Neuronal stem cell (in vitro differentiated cells): ENCODE measurements around the gene FGD3.

Source experiments
- DNase-seq: peaks from one replicate; pipeline ENCODE4 v3.0.0-alpha.2; 2013; ENCODE audit warnings: low spot score
- H2AFZ ChIP-seq: one replicate; pipeline ENCODE4 v1.6.1; 2013; ENCODE audit warnings: mild to moderate bottlenecking, low read length, inconsistent platforms
- H2AK5ac ChIP-seq: 2 replicates; pipeline ENCODE4 v1.6.1; 2013; ENCODE audit warnings: low read depth, mild to moderate bottlenecking, inconsistent platforms, low read length, moderate library complexity, mixed read lengths
- H2BK120ac ChIP-seq: 2 replicates; pipeline ENCODE4 v1.6.1; 2013; ENCODE audit warnings: low read depth, mild to moderate bottlenecking, inconsistent platforms, low read length, moderate library complexity, mixed read lengths
- H2BK12ac ChIP-seq: one replicate; pipeline ENCODE4 v1.6.1; 2013; ENCODE audit warnings: low read length, inconsistent platforms
- H2BK15ac ChIP-seq: 2 replicates; pipeline ENCODE4 v1.6.1; 2013; ENCODE audit warnings: mild to moderate bottlenecking, low read length, inconsistent platforms, mixed read lengths
- H2BK5ac ChIP-seq: one replicate; pipeline ENCODE4 v1.6.1; 2013; ENCODE audit warnings: inconsistent platforms, mild to moderate bottlenecking, low read length, moderate library complexity
- H3K14ac ChIP-seq: one replicate; pipeline ENCODE4 v1.6.1; 2013; ENCODE audit warnings: low read length, inconsistent platforms
- H3K18ac ChIP-seq: 2 replicates; pipeline ENCODE4 v1.6.1; 2013; ENCODE audit warnings: low read length, inconsistent platforms
- H3K23ac ChIP-seq: 2 replicates; pipeline ENCODE4 v1.6.1; 2013; ENCODE audit warnings: low read depth, mild to moderate bottlenecking, mixed read lengths, low read length, inconsistent platforms; ENCODE audit not compliant: poor library complexity
- H3K27ac ChIP-seq: replicated peaks from 3 replicates; pipeline ENCODE4 v1.5.1; 2013; ENCODE audit warnings: low read length, inconsistent platforms
- H3K27me3 ChIP-seq, 3 experiments: 2 replicates each; pipeline ENCODE4 v1.6.1; 2013; ENCODE audit warnings: low read length in 3 of 3, mild to moderate bottlenecking in 2 of 3, inconsistent platforms in 1 of 3, low read depth in 1 of 3, mixed read lengths in 1 of 3, moderate library complexity in 1 of 3; ENCODE audit not compliant: control insufficient read depth in 3 of 3, insufficient read depth in 3 of 3
- H3K36me3 ChIP-seq, 2 donors: replicated peaks in 1 of 2; 2 replicates each; pipeline ENCODE4 v1.6.1; 2013; ENCODE audit warnings: low read length in 2 of 2; ENCODE audit not compliant: control insufficient read depth in 2 of 2, insufficient read depth in 2 of 2
- H3K4ac ChIP-seq: 2 replicates; pipeline ENCODE4 v1.6.1; 2013; ENCODE audit warnings: inconsistent platforms, mild to moderate bottlenecking, low read length, moderate library complexity
- H3K4me1 ChIP-seq, 2 donors: 1 replicate in 1 of 2; 2 replicates in 1 of 2; pipeline ENCODE4 v1.6.1; 2013; ENCODE audit warnings: low read length in 2 of 2, low read depth in 1 of 2; ENCODE audit not compliant: control insufficient read depth in 2 of 2, insufficient read depth in 1 of 2
- H3K4me2 ChIP-seq: one replicate; pipeline ENCODE4 v1.6.1; 2013; ENCODE audit warnings: mild to moderate bottlenecking, low read length, inconsistent platforms; ENCODE audit not compliant: insufficient read depth, poor library complexity, severe bottlenecking
- H3K4me3 ChIP-seq, 2 donors: 2 replicates each; pipeline ENCODE4 v1.5.1; 2013; ENCODE audit warnings: low read length in 2 of 2, mild to moderate bottlenecking in 2 of 2, inconsistent platforms in 1 of 2, moderate library complexity in 1 of 2
- H3K79me1 ChIP-seq: one replicate; pipeline ENCODE4 v1.6.1; 2013; ENCODE audit warnings: low read depth, mild to moderate bottlenecking, inconsistent platforms, low read length, moderate library complexity
- H3K9ac ChIP-seq: one replicate; pipeline ENCODE4 v1.6.1; 2013; ENCODE audit warnings: mild to moderate bottlenecking, low read depth, low read length, inconsistent platforms; ENCODE audit not compliant: poor library complexity
- H3K9me3 ChIP-seq, 2 donors: replicated peaks in 1 of 2; 2 replicates each; pipeline versions ENCODE3 to v1.6.1; 2013; ENCODE audit warnings: low read length in 2 of 2, mild to moderate bottlenecking in 2 of 2, inconsistent platforms in 1 of 2, low read depth in 1 of 2, mixed read lengths in 1 of 2, moderate library complexity in 1 of 2; ENCODE audit not compliant: control insufficient read depth in 2 of 2, insufficient read depth in 1 of 2
- H4K8ac ChIP-seq: one replicate; pipeline ENCODE4 v1.6.1; 2013; ENCODE audit warnings: low read depth, mild to moderate bottlenecking, inconsistent platforms, low read length, moderate library complexity
- H4K91ac ChIP-seq: one replicate; pipeline ENCODE4 v1.6.1; 2013; ENCODE audit warnings: low read length, low read depth, mild to moderate bottlenecking, inconsistent platforms; ENCODE audit not compliant: poor library complexity
- WGBS, 2 donors: extraction: QIAGEN DNeasy Blood & Tissue Kit; methylation state at CpG; one replicate each; pipeline ENCODE4 v1.1.7; 2013; ENCODE audit warnings: missing lambda C conversion rate in 2 of 2, mixed read lengths in 1 of 2; ENCODE audit not compliant: insufficient read length in 2 of 2, insufficient replicate concordance in 1 of 2; ENCODE audit errors: extremely low coverage in 2 of 2; 5-methylcytosine and 5-hydroxymethylcytosine counted together

Gene FGD3

GRCh38 chr9:93020771-93021670 lies 73.7 kb downstream of the FGD3 start:
- Histone ChIP-seq H3K23ac (peak overlapping the region; percentile 6), H3K4me3 (peak overlapping the region in 1 of 2 donors; percentile 23), H3K79me1 (no peaks in the 10 kb centered on the region), H3K4me1 (peaks cover 0 to 12% of the 10 kb centered on the region in 2 donors), H3K4me2 (no peak overlapping the region), H3K9me3 (no peaks in the 10 kb centered on the region), H3K36me3 (no peaks in the 10 kb centered on the region), H2AFZ (no peak overlapping the region), H2BK15ac (no peak overlapping the region), H4K8ac (no peak overlapping the region), H2AK5ac (no peak overlapping the region), H3K27me3 (peaks cover 0 to 7% (median 0%) of the 10 kb centered on the region in 3 experiments), H3K9ac (no peak overlapping the region), H3K18ac (peak overlapping the region; percentile 59), H3K14ac (no peak overlapping the region), H4K91ac (no peak overlapping the region), H3K27ac (no peak overlapping the region), H2BK120ac (peak overlapping the region; percentile 85), H2BK5ac (no peak overlapping the region), H2BK12ac (peak overlapping the region; percentile 24), H3K4ac (no peak overlapping the region)
- no peak for DNase-seq
- WGBS, 2 donors, result no CpG with 5 or more reads among the region's 27 CpGs

DNA sequence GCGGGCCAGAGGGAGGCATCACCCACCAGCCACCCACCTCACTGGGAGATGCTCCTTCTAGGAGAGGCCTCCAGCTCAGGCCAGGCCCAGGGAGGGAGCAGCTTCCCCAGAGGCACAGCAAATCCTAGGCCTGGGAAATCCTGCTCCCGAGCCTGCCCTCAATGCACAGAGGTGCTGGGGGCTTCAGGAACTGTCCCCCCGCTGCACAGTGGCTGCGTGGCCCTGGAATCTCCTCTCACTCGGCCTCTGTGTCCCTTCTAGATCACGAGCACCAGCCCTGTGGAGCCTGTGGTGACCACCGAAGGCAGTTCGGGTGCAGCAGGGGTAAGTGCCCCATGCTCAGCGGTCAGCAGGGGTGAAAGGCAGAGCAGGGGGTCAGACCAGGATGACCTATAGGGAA lies 74.7 kb downstream of the FGD3 start:
- no peak overlapping the region for H3K27ac ChIP-seq
- peak overlapping the region; percentile 6 for H2BK15ac ChIP-seq
- peak overlapping the region; percentile 40 for H2AK5ac ChIP-seq

GRCh38 chr9:93022721-93023520 lies 75.6 kb downstream of the FGD3 start:
- Histone ChIP-seq H3K27me3 (peaks cover 0 to 19% (median 0%) of the 10 kb centered on the region in 3 experiments), H3K36me3 (no peaks in the 10 kb centered on the region), H2BK120ac (no peak overlapping the region), H3K9ac (no peak overlapping the region), H2BK12ac (no peak overlapping the region), H3K4ac (no peak overlapping the region), H2AFZ (no peak overlapping the region), H3K18ac (peak overlapping the region; percentile 61), H3K79me1 (no peaks in the 10 kb centered on the region), H3K14ac (no peak overlapping the region), H2BK5ac (no peak overlapping the region), H3K27ac (no peak overlapping the region), H3K4me3 (no peak overlapping the region), H2BK15ac (no peak overlapping the region), H3K23ac (peak overlapping the region; percentile 52), H4K91ac (peak overlapping the region; percentile 35), H3K4me2 (no peak overlapping the region), H3K9me3 (no peaks in the 10 kb centered on the region), H4K8ac (no peak overlapping the region), H2AK5ac (peak overlapping the region; percentile 40), H3K4me1 (peaks cover 0 to 10% of the 10 kb centered on the region in 2 donors)
- WGBS, 2 donors, result no CpG with 5 or more reads among the region's 23 CpGs
- DNase-seq, result no peak

More for the DNA sequence above, 74.7 kb downstream of the FGD3 start:
- Histone ChIP-seq H3K79me1 (no peaks in the 10 kb centered on the region), H2BK5ac (no peak overlapping the region), H2AFZ (peak overlapping the region; percentile 11), H3K18ac (peak overlapping the region; percentile 84), H3K27me3 (peaks cover 0 to 16% (median 0%) of the 10 kb centered on the region in 3 experiments), H2BK12ac (no peak overlapping the region), H3K4me3 (no peak overlapping the region), H3K4me1 (peaks cover 0 to 12% of the 10 kb centered on the region in 2 donors), H2BK120ac (no peak overlapping the region), H3K36me3 (no peaks in the 10 kb centered on the region), H3K23ac (no peak overlapping the region), H3K14ac (peak overlapping the region; percentile 32), H3K9me3 (no peaks in the 10 kb centered on the region), H3K9ac (peak overlapping the region; percentile 51), H3K4ac (no peak overlapping the region), H4K91ac (peak overlapping the region; percentile 35), H4K8ac (no peak overlapping the region), H3K4me2 (no peak overlapping the region)
- DNase-seq, result no peak
- no CpG with 5 or more reads among the region's 9 CpGs for WGBS, 2 donors

GRCh38 chr9:93023521-93023815 lies 76.1 kb downstream of the FGD3 start:
- Histone ChIP-seq H3K14ac (no peak overlapping the region), H3K9ac (no peak overlapping the region), H2BK12ac (no peak overlapping the region), H3K18ac (no peak overlapping the region), H2AFZ (no peak overlapping the region), H3K27me3 (peaks cover 0 to 19% (median 0%) of the 10 kb centered on the region in 3 experiments), H3K4ac (no peak overlapping the region), H2BK120ac (no peak overlapping the region), H3K36me3 (no peaks in the 10 kb centered on the region), H3K4me3 (no peak overlapping the region), H3K9me3 (no peaks in the 10 kb centered on the region), H3K4me1 (peaks cover 0 to 7% of the 10 kb centered on the region in 2 donors), H2BK5ac (no peak overlapping the region), H4K91ac (no peak overlapping the region), H3K23ac (no peak overlapping the region), H2AK5ac (no peak overlapping the region), H3K79me1 (no peaks in the 10 kb centered on the region), H3K4me2 (no peak overlapping the region), H4K8ac (no peak overlapping the region), H2BK15ac (no peak overlapping the region), H3K27ac (no peak overlapping the region)
- WGBS, 2 donors, result no CpG with 5 or more reads among the region's 4 CpGs
- DNase-seq, result no peak
